Measurements from ENCODE around the gene HOXB3. TPM values are rescaled to one million over a fixed set of nuclear protein-coding genes. Genes with fewer than 3 reads are reported as not detected.
A peak's percentile ranks its signal among the peaks of the same experiment; 100 is the strongest.

Gene HOXB3
- total RNA-seq, 4 donors from 2014 or later, result 2.5 to 11.1 (median 5.8) TPM

DNA sequence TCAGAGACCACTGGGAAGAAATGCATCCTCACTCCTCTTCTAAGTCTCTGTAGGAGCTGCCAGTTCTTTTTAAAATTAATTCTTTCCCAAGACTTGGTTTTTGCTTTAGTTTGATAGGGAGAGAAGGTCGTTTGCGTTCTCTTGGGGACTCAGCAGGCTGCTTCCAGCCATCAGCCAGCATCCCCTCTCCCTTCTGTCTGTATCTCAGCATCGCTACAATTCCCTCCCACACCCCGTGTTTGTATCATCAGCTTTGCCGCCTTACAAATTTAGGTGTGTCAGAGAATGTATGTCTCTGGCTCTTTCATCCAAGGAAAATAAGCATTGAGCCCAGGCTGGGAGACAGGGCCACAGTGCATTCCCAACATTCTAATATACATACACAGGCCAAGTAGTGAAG is 9.3 kb upstream of the HOXB3 start:
- Histone ChIP-seq H3K27ac (no peak overlapping the region), H3K36me3 (no peaks in the 10 kb centered on the region), H3K4me3 (no peak overlapping the region), H3K9me3 (no peaks in the 10 kb centered on the region), H3K4me1 (peaks cover 19 to 60% (median 27%) of the 10 kb centered on the region in 3 donors), H3K27me3 (peaks cover 6 to 100% (median 72%) of the 10 kb centered on the region in 4 donors)
- no peak for TF ChIP-seq POLR2A (IDR thresholded peaks at IDR 0.05)
- TF ChIP-seq, protein P1, sequence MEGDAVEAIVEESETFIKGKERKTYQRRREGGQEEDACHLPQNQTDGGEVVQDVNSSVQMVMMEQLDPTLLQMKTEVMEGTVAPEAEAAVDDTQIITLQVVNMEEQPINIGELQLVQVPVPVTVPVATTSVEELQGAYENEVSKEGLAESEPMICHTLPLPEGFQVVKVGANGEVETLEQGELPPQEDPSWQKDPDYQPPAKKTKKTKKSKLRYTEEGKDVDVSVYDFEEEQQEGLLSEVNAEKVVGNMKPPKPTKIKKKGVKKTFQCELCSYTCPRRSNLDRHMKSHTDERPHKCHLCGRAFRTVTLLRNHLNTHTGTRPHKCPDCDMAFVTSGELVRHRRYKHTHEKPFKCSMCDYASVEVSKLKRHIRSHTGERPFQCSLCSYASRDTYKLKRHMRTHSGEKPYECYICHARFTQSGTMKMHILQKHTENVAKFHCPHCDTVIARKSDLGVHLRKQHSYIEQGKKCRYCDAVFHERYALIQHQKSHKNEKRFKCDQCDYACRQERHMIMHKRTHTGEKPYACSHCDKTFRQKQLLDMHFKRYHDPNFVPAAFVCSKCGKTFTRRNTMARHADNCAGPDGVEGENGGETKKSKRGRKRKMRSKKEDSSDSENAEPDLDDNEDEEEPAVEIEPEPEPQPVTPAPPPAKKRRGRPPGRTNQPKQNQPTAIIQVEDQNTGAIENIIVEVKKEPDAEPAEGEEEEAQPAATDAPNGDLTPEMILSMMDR (IDR thresholded peaks at IDR 0.05), result no peak
- 71 to 78% methylated on average over 5 of the region's 5 CpGs for WGBS, 2 donors
- DNase-seq, result no peak
- intact Hi-C loops (cut with DNase I), result loop anchor here (5.0 kb wide), 1 partner anchor 252 kb away; no protein-coding TSS in a partner anchor

GRCh38 chr17:48598736-48599135 is 8.7 kb upstream of the HOXB3 start:
- no peak for DNase-seq
- Histone ChIP-seq H3K36me3 (no peaks in the 10 kb centered on the region), H3K27me3 (peaks cover 4 to 100% (median 72%) of the 10 kb centered on the region in 4 donors), H3K4me3 (no peak overlapping the region), H3K9me3 (no peaks in the 10 kb centered on the region), H3K27ac (no peak overlapping the region), H3K4me1 (peaks cover 24 to 60% (median 30%) of the 10 kb centered on the region in 3 donors)
- WGBS, 2 donors, result 45 to 56% methylated on average over 6 to 7 of the region's 7 CpGs
- TF ChIP-seq, protein P1 (IDR thresholded peaks at IDR 0.05), result no peak
- intact Hi-C loops (cut with DNase I), result loop anchor here (5.0 kb wide), 1 partner anchor 251 kb away; no protein-coding TSS in a partner anchor

DNA sequence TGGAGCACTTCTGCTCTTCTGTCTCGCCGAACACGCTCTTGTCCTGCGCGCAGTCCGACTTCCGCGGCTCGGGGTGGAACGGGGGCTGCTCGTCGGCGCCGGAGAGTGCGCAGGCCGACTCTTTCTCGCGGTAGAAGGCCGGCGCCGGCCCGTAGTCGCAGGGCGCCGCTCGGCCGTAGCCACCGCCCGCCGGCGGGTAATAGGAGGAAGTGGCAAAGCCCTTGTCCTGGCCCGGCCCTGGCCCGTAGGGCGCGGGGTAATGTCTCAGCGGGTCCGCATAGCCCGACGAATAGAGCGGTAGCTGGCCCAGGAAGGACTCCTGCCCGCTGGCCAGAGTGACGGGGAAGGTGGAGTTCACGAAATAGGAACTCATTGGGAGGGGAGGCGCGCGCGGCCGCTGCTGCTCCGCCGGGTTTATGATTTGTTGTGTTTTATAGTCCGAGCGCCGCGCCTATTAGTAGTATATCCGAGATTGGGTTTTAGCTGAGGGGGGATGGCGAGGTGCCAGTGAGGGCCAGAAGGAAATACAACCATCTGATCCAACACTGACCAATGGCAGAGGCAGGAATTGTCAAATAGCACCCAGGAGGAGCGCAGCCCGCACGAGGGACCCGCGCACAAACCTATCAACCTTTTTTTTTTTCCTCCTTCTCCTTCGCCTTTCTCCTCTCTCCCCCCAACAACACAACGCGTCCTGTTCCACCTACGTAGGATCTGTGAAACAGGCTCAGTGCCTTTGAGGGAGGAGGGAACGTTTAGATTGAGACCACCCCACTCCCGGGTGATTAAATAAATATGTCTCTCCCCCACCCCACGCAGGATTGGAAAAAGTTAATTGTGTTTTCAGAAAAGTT is 8.0 kb upstream of the HOXB3 start:
- DNase-seq, result no peak
- TF ChIP-seq, protein P1 (IDR thresholded peaks at IDR 0.05), result no peak
- TF ChIP-seq POLR2A (IDR thresholded peaks at IDR 0.05), result no peak
- Histone ChIP-seq H3K27me3 (peaks cover 4 to 100% (median 67%) of the 10 kb centered on the region in 4 donors), H3K4me1 (peaks cover 24 to 60% (median 37%) of the 10 kb centered on the region in 3 donors), H3K36me3 (no peaks in the 10 kb centered on the region), H3K4me3 (peak overlapping the region; percentile 28 to 72 (median 42)), H3K27ac (peak overlapping the region in 3 of 4 donors; percentile 18 to 47 (median 32)), H3K9me3 (no peaks in the 10 kb centered on the region)
- intact Hi-C loops (cut with DNase I), result loop anchor here (5.0 kb wide), 1 partner anchor 251 kb away; no protein-coding TSS in a partner anchor
- WGBS, 2 donors, result 4% methylated on average over 15 to 26 of the region's 68 CpGs

DNA sequence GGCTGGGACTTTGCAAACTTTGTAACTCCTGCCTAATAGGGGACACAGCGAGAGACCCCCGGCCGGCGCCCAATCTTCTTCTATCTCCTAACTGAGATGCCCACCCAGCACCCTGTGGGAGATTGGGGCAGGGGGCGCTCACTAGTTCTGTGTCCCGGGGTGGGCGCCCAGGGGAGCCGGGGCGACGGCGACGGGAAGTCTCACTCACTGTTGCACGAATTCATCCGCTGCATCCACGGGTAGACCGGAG is 7.4 kb upstream of the HOXB3 start:
- intact Hi-C loops (cut with DNase I), result loop anchor here (5.0 kb wide), 1 partner anchor 250 kb away; no protein-coding TSS in a partner anchor
- peaks cover 23 to 60% (median 41%) of the 10 kb centered on the region in 3 donors for H3K4me1 ChIP-seq

More for the DNA sequence above, 7.4 kb upstream of the HOXB3 start:
- Histone ChIP-seq H3K9me3 (no peaks in the 10 kb centered on the region), H3K36me3 (no peaks in the 10 kb centered on the region), H3K4me3 (peak overlapping the region; percentile 28 to 72 (median 42)), H3K27ac (peak overlapping the region in 3 of 4 donors; percentile 18 to 47 (median 32)), H3K27me3 (peaks cover 4 to 100% (median 66%) of the 10 kb centered on the region in 4 donors)
- TF ChIP-seq POLR2A (IDR thresholded peaks at IDR 0.05), result no peak
- TF ChIP-seq, protein P1 (IDR thresholded peaks at IDR 0.05), result no peak
- WGBS, 2 donors, result 0% methylated on average over 12 of the region's 16 CpGs; no CpG with 5 or more reads in 1 of the 2 donors
- DNase-seq, result no peak
